ENCODE measurements around the gene PLN.

Gene PLN

DNA sequence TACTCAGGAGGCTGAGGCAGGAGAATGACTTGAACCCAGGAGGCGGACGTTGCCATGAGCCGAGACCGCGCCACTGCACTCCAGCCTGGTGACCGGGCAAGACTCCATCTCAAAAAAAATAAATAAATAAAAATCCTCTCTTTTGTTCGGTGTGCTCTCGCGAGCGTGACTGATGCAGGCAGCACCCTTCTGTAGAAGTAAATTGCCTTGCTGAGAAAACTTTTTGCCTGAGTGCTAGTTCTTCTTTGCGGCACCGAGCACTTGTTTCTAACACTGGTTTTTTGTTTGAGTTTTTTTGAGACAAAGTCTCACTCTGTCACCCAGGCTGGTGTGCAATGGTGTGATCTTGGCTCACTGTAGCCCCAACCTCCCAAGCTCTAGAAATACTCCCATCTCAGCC, 30.5 kb downstream of the PLN start:
- DNase-seq (ENCODE audit: low read depth in 1 of 2, low spot score in 1 of 2), result no peak

DNA sequence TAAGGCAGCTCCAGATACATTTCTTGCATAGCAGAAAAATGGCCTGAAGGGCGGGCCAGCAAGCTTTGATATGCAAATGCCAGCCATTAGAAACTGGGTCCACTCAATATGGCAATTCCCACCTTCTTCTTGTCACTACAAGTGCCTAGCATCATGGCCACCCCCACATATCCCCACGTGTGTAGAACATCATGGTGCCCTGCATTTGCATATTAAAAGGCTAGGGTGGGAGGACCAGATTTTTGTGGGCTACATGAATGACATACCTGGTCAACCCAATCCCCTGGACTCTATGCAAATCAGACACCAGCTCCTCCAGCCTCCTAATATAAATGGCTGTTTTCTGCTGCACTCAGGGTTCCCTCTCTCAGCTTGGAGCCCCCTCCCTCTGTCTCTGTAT, 31.7 kb downstream of the PLN start:
- DNase-seq (ENCODE audit: low read depth in 1 of 2, low spot score in 1 of 2), result no peak

DNA sequence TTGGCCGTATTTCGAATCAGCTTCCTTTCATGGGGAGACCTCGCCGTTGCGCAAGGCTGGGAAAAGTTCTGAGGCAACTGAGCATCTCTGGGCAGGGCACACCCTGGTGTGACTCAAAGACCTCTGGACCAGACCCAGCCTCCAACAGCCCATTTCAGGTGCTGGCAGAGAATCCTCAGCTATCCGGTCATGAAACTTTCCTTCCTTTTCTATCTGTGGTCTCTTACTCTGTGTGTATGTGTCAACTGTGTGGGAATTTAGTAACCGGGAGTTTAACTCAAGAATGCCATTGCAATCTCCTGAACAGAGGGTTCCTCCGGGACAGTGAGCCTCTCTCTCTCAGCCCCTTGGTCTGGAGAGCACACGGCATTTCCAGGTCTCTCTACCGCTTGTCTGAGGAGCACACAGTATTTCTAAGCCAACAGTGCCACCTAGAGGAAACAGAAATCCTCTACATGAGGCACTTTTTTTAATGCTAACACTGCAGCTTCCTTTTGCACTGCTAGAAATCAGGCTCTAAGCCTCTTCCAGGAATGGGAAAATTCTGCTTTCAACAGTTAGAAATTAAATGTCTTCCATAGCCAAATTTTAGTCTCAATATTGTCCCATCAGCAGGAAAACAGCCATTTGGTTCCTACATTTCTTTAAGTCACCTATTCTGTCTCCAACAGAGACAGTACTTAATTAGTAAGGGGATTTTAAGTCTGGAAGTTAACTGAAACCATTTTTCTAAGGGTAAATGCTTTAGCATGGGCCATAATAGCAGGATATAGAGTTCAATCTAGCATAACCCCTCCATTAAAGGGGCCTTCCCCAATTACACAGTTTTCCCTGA, 32.7 kb downstream of the PLN start:
- peak in 1 of 2 donors; percentile 14 for DNase-seq (ENCODE audit: low read depth in 1 of 2, low spot score in 1 of 2)

DNA sequence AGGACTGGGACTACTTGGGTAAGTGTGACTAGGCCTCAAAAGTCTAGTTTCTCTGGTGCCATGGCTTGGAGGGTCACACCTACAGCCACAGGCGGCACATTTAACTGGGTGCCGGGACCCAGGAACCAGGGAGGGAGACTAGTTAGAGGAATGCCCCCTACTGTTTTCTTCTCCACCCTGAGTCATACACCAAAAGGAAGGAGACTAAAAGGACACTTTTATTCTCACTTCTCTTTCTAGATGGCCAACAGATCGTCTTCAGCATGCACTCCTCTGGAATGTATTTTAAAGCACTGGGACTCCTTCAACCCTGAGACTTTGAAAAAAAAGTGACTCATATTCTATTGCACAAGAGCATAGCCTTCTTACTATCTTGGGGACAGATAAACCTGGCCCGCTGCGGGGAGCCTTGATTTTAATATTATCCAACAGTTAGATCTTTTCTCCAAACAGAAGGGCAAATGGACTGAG, 33.4 kb downstream of the PLN start:
- DNase-seq (ENCODE audit: low read depth in 1 of 2, low spot score in 1 of 2), result no peak

DNA sequence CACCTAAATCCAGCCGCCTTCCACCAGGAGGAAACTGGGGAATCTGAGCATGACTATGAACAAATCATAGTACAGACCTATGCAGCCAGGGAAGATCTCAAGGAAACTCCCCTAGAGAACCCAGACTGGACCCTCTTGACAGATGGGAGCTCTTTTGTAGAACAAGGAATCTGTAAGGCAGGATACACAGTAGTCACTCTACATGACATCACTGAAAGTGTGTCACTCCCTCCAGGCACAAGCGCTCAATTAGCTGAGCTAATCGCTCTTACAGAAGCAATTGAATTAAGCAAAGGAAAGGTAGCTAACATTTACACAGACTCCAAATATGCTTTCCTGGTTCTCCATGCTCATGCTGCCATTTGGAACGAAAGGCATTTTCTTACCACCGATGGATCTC, 36.8 kb downstream of the PLN start:
- no peak for DNase-seq (ENCODE audit: low read depth in 1 of 2, low spot score in 1 of 2)

DNA sequence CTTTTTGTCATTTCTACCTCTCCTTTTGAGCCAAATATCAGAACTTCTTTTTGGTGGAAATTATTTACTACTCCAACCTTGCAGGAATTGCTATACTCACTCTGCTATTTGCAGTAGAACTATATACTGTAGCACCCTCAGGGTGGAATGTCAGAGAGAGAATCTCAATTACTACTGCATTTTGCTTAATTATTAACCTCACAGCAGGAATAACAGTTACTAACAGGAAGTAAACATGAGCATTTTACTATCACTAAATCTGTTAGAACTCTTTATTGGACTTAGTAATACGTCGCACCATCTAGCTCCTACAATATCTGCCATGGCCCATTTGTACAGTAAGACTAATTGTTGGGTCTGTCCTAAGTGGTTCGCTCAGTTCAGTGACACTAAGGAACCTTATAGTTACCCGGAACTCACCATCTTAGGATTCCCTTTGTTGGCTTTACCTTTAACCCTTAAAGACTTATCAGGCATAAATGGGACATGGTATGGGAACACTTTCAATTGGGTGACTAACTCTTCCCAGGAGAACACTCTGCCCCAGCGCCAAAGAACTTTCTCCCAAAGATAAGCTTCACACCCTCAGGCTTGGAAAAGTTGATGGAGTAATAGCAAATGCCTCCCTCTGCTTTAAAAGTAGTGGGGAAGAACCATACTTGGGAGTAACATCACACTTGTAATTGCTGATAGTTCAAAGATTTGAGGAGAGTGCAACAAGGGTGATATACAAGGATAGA, 38.8 kb downstream of the PLN start:
- DNase-seq (ENCODE audit: low read depth in 1 of 2, low spot score in 1 of 2), result no peak

DNA sequence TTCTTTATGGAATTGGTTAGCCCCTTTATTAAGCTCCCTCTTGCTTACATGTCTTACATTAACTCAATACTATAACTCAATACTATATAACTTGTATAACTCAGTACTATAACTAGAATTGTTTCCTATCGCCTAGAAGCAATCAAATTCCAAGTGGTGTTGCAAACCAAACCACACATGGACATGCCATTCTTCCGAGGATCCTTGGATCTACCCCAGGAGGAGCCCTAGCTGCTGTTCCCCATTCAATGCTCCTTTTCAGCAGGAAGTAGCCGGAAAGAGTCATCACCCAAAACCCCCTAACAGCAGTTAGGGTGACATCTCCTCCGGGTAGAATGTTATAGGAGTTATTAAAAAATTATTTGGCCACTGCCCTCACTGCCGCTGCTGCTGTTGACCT, 40.5 kb downstream of the PLN start:
- no peak for DNase-seq (ENCODE audit: low read depth in 1 of 2, low spot score in 1 of 2)

DNA sequence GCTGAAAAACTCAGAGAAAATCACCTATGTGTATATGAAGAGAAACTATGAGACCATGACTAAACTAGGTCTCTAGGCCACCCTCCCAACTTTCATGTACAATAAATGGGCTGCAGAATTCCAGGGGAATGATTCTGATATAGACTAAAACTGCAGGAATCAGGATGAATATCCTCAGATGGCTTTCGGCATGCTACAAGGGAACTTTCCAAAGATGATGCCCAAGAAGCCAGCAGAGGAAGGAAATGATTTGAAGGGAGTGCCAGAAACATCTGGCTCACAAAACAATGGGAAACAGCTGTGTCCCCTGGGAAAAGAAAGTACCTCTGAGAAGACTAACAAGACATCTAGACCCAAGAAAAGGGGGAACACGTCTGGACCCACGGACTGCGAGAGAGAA, 41.1 kb downstream of the PLN start:
- no peak for DNase-seq (ENCODE audit: low read depth in 1 of 2, low spot score in 1 of 2)

DNA sequence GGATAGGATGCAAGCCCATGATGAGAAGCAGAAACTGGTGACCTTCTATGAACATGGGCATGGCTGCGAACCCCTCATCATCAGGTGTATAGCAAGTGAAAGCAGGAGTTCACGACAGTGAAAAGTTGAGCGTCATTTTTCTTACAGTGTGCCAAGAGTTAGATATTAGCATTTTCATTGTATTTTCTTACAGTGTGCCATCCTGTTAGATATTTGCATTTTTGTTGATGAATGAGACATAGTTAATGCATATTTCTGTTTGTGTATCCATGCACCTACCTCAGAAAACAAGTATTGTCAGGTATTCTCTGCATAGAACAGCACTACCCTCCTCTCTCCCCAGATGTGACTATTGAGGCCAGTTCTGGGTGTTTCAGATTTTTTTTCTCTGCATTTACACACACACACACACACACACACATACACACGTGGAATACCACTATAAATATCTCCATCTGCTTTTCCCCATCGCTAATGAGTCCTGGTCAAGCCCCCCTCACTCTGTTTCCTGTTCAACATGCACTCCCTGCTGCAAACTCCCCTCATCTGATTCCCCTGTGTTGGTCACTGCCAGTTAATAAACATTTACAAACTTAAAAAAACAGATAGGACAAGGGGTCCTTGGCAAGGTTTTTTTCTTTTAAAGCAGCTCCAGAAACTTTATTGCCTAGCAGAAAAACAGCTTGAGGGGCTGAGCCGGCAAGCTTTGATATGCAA, 41.7 kb downstream of the PLN start:
- no peak for DNase-seq (ENCODE audit: low read depth in 1 of 2, low spot score in 1 of 2)

DNA sequence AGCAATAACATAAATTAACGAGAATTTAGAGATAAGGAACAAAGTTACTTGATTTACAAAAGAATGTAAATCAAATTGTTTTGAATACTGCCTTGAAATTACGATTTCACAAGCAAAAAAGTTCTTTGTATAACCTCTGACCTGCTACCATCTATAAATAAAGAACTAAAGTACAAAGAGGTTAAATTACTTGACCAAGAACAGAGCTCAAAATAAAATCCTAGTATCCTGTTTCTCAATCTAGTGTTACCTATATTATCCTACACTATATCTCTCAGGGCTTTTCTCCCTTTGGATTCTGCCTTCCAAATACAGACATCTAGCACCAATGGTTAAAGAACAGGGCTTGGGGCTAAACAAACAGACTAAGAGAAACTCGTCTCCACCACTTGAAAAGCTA, 43.8 kb downstream of the PLN start:
- no peak for DNase-seq (ENCODE audit: low read depth in 1 of 2, low spot score in 1 of 2)

DNA sequence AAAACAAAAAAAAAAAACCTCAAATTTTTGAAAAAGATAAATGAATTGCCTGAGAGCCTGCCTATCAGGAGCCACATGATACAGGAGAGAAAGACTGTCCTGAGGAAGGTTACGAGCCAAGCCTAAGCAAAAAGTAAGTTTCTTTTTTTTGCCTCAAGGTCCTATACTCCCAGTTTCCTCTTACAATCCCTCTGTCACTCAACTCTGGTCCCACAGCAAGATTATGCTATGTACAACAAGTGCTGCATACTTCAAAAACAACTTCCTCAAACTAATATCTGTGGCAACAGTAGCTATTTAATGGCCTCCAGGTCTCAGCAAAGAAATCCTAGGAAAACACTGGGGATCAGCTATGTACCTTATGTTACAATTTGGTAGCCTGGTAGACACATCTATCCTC, 46.8 kb downstream of the PLN start:
- no peak for DNase-seq (ENCODE audit: low read depth in 1 of 2, low spot score in 1 of 2)

DNA sequence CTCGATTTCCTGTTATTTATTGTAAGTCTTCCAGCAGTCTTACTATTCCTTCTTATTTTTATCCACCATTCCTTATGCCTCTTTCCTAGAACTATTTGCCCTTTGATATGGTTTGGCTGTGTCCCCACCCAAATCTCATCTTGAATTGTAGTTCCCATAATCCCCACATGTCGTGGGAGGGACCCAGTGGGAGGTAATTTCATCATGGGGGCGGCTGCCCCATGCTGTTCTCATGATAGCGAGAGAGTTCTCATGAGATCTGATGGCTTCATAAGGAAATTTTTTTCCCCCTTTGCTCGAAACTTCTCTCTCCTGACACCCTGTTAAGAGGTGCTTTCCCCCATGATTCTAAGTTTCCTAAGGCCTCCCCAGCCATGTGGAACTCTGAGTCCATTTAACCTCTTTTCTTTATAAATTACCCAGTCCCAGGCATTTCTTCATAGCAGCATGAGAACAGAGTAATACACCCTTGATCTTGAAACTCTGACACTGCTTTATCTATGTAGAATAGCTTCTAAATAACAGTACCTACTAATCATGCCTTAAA, 48.8 kb downstream of the PLN start:
- DNase-seq (ENCODE audit: low read depth in 1 of 2, low spot score in 1 of 2), result peak in 1 of 2 donors; percentile 19

DNA sequence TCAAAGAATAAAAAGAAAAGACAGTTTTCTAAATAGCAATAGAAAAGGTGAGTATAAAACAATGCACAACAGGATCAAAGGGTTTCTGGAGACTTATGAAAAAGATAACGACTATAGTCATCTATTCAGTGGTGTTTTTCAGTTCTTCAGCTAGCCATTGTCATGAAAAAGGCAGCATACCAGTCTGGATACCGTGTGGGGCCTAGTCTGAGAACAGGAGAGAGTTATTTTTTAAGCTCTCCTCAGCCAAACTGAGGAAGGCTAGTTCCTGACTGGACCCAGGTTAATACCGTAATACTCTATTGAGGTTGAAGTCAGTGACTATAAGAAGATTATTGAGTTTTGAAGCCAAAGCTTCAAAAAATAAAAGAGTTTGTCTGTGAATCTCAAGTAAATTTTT, 49.5 kb downstream of the PLN start:
- no peak for DNase-seq (ENCODE audit: low read depth in 1 of 2, low spot score in 1 of 2)

DNA sequence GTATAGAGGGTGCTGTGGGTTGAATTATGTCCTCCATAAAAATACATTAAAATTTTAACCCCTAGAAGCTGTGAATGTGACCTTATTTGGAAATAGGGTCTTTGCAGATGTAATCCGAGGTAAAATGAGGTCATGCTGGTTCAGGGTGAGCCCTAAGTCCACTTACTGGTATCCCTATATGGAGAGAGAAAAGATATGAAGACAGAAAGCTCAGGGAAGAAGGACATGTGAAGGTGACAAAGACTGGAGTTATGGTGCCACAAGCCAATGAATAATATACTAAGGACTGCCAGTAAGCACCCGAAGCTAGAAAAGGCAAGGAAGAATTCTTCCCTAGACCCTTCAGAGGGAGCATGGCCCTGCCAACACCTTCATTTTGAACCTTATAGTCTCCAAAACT, 50.2 kb downstream of the PLN start:
- DNase-seq (ENCODE audit: low read depth in 1 of 2, low spot score in 1 of 2), result no peak

DNA sequence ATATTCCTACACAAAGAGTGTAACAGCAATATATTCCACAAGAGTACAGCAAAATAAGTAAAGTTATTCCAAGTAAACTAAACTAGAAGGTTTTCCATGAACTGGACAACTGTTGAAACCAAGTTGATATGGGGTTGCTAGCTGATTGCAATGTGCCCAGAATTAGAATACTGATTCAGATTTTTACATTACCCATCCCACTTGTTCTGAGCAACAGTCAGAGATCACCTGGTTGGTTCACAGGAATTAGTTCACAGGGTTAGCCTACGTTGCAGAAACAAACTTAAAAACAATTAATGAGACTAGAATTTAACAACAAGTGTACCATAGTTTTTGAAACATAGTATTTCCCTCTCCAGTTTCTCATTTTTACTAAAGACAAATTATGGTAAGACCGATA, 54.2 kb downstream of the PLN start:
- DNase-seq (ENCODE audit: low read depth in 1 of 2, low spot score in 1 of 2), result no peak

DNA sequence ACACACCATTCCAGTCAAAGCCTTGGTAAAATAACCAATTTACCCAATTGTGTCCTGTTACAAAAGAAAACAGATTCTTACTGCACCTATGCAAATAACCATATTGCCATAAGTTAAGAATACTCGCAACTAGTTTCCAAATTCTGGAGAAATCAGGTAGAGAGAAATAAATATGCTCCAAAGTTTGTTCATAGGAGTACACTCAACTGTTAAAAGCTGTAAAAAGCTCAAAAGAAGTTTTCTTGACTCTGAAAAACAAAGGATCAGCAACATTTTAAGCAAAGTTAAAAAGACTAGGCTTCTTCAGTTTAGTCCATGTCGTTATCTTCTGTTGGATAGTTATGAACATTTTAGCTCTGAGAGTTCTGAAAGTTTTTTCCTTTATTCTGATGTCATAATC, 55.3 kb downstream of the PLN start:
- no peak for DNase-seq (ENCODE audit: low read depth in 1 of 2, low spot score in 1 of 2)

DNA sequence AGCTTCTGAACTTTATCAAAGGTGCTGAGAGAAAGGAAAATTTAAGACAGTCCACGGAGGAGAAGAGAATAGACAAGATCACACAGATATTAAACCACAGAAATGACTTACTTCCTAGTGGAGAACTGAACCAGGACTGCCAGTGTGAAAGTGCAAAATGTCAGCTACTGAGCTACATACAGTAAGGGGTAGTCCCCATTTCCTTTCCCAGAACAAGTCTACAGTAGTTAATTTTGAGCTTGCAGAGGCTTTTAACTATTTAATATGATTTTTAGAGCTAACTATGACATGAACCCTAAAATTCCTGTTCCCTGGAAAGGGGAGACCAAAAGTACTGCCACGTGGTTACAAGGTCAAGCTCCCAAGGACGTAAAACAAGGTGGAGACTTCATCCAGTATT, 58.2 kb downstream of the PLN start:
- DNase-seq (ENCODE audit: low read depth in 1 of 2, low spot score in 1 of 2), result no peak

DNA sequence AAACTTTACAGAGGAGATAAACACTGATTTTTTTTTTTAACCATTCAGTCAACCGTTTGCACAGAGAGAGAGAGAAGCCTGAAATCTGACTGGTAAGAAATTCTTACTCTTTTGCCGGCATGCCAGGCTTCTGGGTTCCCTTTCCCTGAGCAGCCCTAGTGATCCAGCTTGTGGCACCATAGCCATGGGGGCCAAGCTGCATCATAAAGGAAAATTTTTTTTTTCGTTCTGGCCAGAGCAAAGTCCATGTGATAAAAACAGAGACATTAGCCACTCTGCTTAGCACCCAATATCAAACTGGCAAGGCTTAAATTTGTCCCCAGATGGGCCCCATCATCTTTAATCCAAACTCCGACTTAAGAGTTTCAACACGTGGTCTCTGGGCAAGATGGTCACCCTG, 58.8 kb downstream of the PLN start:
- no peak for DNase-seq (ENCODE audit: low read depth in 1 of 2, low spot score in 1 of 2)

Data from activated CD4-positive, alpha-beta T cell treated with anti-CD3 and anti-CD28 coated beads, Interleukin-2, amount 50 U/mL, for 24 hours (primary cell).